GM23248 (cell line): ENCODE data around the gene PNPLA8. TPM values are rescaled to one million over a fixed set of nuclear protein-coding genes. Genes with fewer than 3 reads are reported as not detected.
A peak's percentile ranks its signal among the peaks of the same experiment; 100 is the strongest.

ENCODE experiments used
- DNase-seq: peaks from one replicate; pipeline ENCODE4 v3.0.0-alpha.2; 2015
- H2AFZ ChIP-seq: fragments of 200-600 bp; sonication (generic); 2 replicates; pipeline ENCODE4 v1.6.1; 2016; ENCODE audit warnings: antibody characterized with exemption
- H3F3A ChIP-seq: fragments of 200-600 bp; sonication (generic); 2 replicates; pipeline ENCODE4 v1.6.1; 2016; ENCODE audit warnings: mild to moderate bottlenecking, antibody characterized with exemption, mixed run types; ENCODE audit not compliant: insufficient read depth
- H3K27ac ChIP-seq: fragments of 200-600 bp; sonication (generic); 2 replicates; pipeline ENCODE4 v1.5.1; 2016; ENCODE audit warnings: mild to moderate bottlenecking
- H3K27me3 ChIP-seq: fragments of 200-600 bp; sonication (generic); replicated peaks from 2 replicates; pipeline ENCODE4 v1.6.1; 2016; ENCODE audit warnings: mild to moderate bottlenecking; ENCODE audit not compliant: insufficient read depth
- H3K36me3 ChIP-seq: fragments of 200-600 bp; sonication (generic); 2 replicates; pipeline ENCODE4 v1.6.1; 2016; ENCODE audit warnings: low read depth, mild to moderate bottlenecking
- H3K4me1 ChIP-seq: fragments of 200-600 bp; sonication (generic); 2 replicates; pipeline ENCODE4 v1.6.1; 2016; ENCODE audit warnings: mild to moderate bottlenecking; ENCODE audit not compliant: insufficient read depth
- H3K4me2 ChIP-seq: fragments of 200-600 bp; sonication (generic); one replicate; pipeline ENCODE4 v1.6.1; 2016; ENCODE audit warnings: mild to moderate bottlenecking; ENCODE audit not compliant: unreplicated experiment
- H3K4me3 ChIP-seq: fragments of 200-600 bp; sonication (generic); 2 replicates; pipeline ENCODE4 v1.5.1; 2016; ENCODE audit warnings: mild to moderate bottlenecking
- H3K79me2 ChIP-seq: fragments of 200-600 bp; sonication (generic); 2 replicates; pipeline ENCODE4 v1.6.1; 2016; ENCODE audit warnings: mild to moderate bottlenecking; ENCODE audit not compliant: insufficient read depth
- H3K9ac ChIP-seq: fragments of 200-600 bp; sonication (generic); 2 replicates; pipeline ENCODE4 v1.6.1; 2016; ENCODE audit warnings: mild to moderate bottlenecking
- H3K9me2 ChIP-seq: fragments of 200-600 bp; sonication (generic); 2 replicates; pipeline ENCODE4 v1.6.1; 2016; ENCODE audit warnings: mixed run types, mild to moderate bottlenecking, moderate library complexity; ENCODE audit not compliant: insufficient read depth
- H3K9me3 ChIP-seq: fragments of 200-600 bp; sonication (generic); one replicate; pipeline ENCODE4 v1.6.1; 2017; ENCODE audit warnings: low read depth
- H4K20me1 ChIP-seq: fragments of 200-600 bp; sonication (generic); 2 replicates; pipeline ENCODE4 v1.6.0; 2016; ENCODE audit not compliant: insufficient read depth
- EZH2 ChIP-seq: fragments of 200-600 bp; sonication (generic); IDR thresholded peaks from 2 replicates; pipeline ENCODE4 v1.6.1; 2018; ENCODE audit warnings: antibody characterized with exemption, mild to moderate bottlenecking; ENCODE audit not compliant: insufficient read depth, poor library complexity, severe bottlenecking
- EZH2phosphoT487 ChIP-seq: fragments of 200-600 bp; sonication (generic); IDR thresholded peaks from 2 replicates; pipeline ENCODE4 v1.6.1; 2018; ENCODE audit warnings: antibody characterized with exemption, moderate library complexity, mild to moderate bottlenecking, low read depth; ENCODE audit not compliant: insufficient read depth
- WGBS, 2 experiments: methylation state at CpG; one replicate each; pipeline ENCODE4 v1.1.6; 2015 to 2017; ENCODE audit warnings: low lambda C conversion rate in 2 of 2, low coverage in 1 of 2; ENCODE audit errors: missing lambda C conversion rate in 2 of 2; 5-methylcytosine and 5-hydroxymethylcytosine counted together
- in situ Hi-C: fragments of 300-500 bp; cut with MboI; formaldehyde crosslinking; loops from 2 replicates; pipeline ENCODE4 v1.15.0; 2020
- polyA plus RNA-seq: library from polyadenylated mRNA; unstranded; fragments of >200 nt; fragmentation: Nextera tagmentation; extraction: Ambion mirVana; gene quantifications from 2 replicates; pipeline ENCODE4 v1.2.1, GENCODE V29; 2016
- total RNA-seq: library from RNA; depleted of rRNA; stranded (reverse); fragments of >200 nt; shearing (Covaris generic); gene quantifications from 2 replicates; pipeline ENCODE4 v1.2.3, GENCODE V29; 2014

PNPLA8 gene
- total and polyA plus RNA-seq, 2 experiments from 2014 or later = 29.1 to 33.4 TPM

DNA sequence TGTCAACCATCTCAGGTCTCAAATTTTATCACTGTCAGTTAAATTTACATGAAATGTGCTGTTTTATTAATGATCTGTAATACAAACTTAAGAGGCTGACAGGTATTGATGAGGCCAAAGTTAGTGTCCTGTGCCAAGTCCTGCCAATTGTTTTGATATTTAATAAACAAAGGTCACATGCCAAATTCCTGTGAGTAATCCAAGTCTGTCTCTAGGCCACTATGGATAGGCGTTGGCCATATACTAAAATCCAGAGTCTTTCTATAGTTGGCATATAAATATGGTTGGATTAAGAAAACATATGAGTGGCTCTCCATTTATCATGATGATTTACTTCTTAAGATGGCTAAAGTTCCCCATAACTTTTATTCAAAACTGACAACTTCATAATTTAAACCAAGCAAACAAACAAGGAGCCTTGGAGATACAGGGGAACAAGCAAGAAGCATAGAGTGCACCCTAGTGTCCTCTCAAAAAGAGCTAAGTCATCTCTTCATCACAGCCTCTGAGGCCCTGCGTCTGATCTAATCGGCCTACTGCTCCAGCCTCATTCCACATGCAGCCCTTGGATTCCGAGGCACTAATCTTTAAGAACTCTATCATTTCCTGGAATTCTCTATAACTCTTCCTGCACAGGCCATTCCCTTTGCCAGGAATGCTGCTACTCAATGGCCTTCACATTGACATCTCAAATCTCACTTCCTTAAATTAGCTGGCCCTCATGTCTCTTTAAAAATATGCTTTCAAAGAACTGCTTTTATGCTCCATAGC is 37.0 kb downstream of the PNPLA8 start:
- no peaks in the 10 kb centered on the region for H3K9me2 ChIP-seq
- H3K36me3 ChIP-seq = peaks cover 5% of the 10 kb centered on the region; the same call in 1 of the 2 replicates
- in situ Hi-C loops = loop anchor here (25.0 kb wide), 1 partner anchor 302 kb away; no protein-coding TSS in a partner anchor
- no peaks in the 10 kb centered on the region; the same call in 1 of the 2 replicates for H4K20me1 ChIP-seq
- no peaks in the 10 kb centered on the region for H3K27me3 ChIP-seq
- no peak overlapping the region for H3K4me2 ChIP-seq
- no peak overlapping the region for H3K27ac ChIP-seq
- H3K79me2 ChIP-seq = no peaks in the 10 kb centered on the region
- H3F3A ChIP-seq = no peaks in the 10 kb centered on the region
- H3K4me3 ChIP-seq = no peak overlapping the region
- 95 to 98% methylated on average over 4 of the region's 4 CpGs for WGBS, 2 experiments
- no peak overlapping the region for H3K9ac ChIP-seq
- no peak overlapping the region for H2AFZ ChIP-seq
- H3K4me1 ChIP-seq = peaks cover 28% of the 10 kb centered on the region
- TF ChIP-seq EZH2 (no peak), EZH2phosphoT487 (no peak)
- DNase-seq = no peak
- H3K9me3 ChIP-seq = no peaks in the 10 kb centered on the region

GRCh38 chr7:108487646-108488045 is 38.3 kb downstream of the PNPLA8 start:
- no peaks in the 10 kb centered on the region for H3K27me3 ChIP-seq
- H2AFZ ChIP-seq = no peak overlapping the region
- H3K9me3 ChIP-seq = no peaks in the 10 kb centered on the region
- no peaks in the 10 kb centered on the region for H3K9me2 ChIP-seq
- in situ Hi-C loops = loop anchor here (25.0 kb wide), 1 partner anchor 300 kb away; no protein-coding TSS in a partner anchor
- no peaks in the 10 kb centered on the region for H3F3A ChIP-seq
- DNase-seq = no peak
- H3K27ac ChIP-seq = no peak overlapping the region
- no peaks in the 10 kb centered on the region; the same call in 1 of the 2 replicates for H4K20me1 ChIP-seq
- no peaks in the 10 kb centered on the region for H3K79me2 ChIP-seq
- no peak overlapping the region for H3K4me2 ChIP-seq
- H3K36me3 ChIP-seq = peaks cover 5% of the 10 kb centered on the region; the same call in 1 of the 2 replicates
- no peak overlapping the region for H3K4me3 ChIP-seq
- H3K9ac ChIP-seq = no peak overlapping the region
- TF ChIP-seq EZH2 = no peak
- TF ChIP-seq EZH2phosphoT487 = no peak
- peaks cover 28% of the 10 kb centered on the region for H3K4me1 ChIP-seq

- no peaks in the 10 kb centered on the region for H4K20me1 ChIP-seq
- no peaks in the 10 kb centered on the region for H3K9me3 ChIP-seq
- TF ChIP-seq EZH2 (no peak), EZH2phosphoT487 (no peak)
- H3K9ac ChIP-seq = no peak overlapping the region
- H3K27me3 ChIP-seq = no peaks in the 10 kb centered on the region
- H3K9me2 ChIP-seq = no peaks in the 10 kb centered on the region
- 84 to 90% methylated on average over 5 of the region's 5 CpGs for WGBS, 2 experiments
- H2AFZ ChIP-seq = no peak overlapping the region
- H3K4me3 ChIP-seq = peak overlapping the region; percentile 40; the same call in 1 of the 2 replicates
- H3K79me2 ChIP-seq = no peaks in the 10 kb centered on the region
- H3K36me3 ChIP-seq = peaks cover 5% of the 10 kb centered on the region; the same call in 1 of the 2 replicates
- peak; percentile 56 for DNase-seq
- H3K4me1 ChIP-seq = peaks cover 28% of the 10 kb centered on the region
- H3F3A ChIP-seq = no peaks in the 10 kb centered on the region
- H3K27ac ChIP-seq = peak overlapping the region; percentile 29; the same call in 1 of the 2 replicates
- peak overlapping the region; percentile 70 for H3K4me2 ChIP-seq
- in situ Hi-C loops = loop anchor here (25.0 kb wide), 1 partner anchor 299 kb away; no protein-coding TSS in a partner anchor
Measured at GRCh38 chr7:108486291-108486966, 39.5 kb downstream of the PNPLA8 start.

DNA sequence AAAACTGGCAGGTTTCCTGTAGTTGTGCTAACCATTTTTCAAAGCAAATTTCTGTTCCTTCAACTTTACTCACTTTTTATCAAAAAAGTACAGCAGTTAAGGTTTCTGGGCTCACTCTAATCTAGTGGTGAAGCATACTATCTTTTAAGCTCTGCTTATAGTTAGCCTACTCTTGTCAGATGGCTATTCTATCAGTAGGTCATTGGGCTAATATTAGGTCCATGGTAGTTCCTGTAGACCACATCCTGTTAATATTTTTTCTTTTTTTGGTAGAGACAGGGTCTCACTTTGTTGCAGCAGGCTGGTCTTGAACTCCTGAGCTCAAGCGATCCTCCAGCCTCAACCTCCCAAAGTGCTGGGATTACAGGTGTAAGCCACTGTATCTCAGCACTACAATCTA is 41.8 kb downstream of the PNPLA8 start:
- Histone ChIP-seq H3K27ac (no peak overlapping the region), H3K27me3 (no peaks in the 10 kb centered on the region), H3K9me2 (no peaks in the 10 kb centered on the region), H3K36me3 (peaks cover 5% of the 10 kb centered on the region; the same call in 1 of the 2 replicates), H3F3A (no peaks in the 10 kb centered on the region), H2AFZ (no peak overlapping the region), H4K20me1 (no peaks in the 10 kb centered on the region), H3K79me2 (no peaks in the 10 kb centered on the region), H3K9me3 (no peaks in the 10 kb centered on the region), H3K4me3 (no peak overlapping the region), H3K4me1 (peaks cover 28% of the 10 kb centered on the region), H3K4me2 (no peak overlapping the region), H3K9ac (no peak overlapping the region)
- TF ChIP-seq EZH2 (no peak), EZH2phosphoT487 (no peak)
- 100% methylated on average over 1 of the region's 1 CpG for WGBS, 2 experiments
- in situ Hi-C loops = loop anchor here (25.0 kb wide), 1 partner anchor 297 kb away; no protein-coding TSS in a partner anchor
- DNase-seq = no peak
